ENCODE data around the gene METTL22.

GRCh38 chr16:8630255-8630953, 8.9 kb downstream of the METTL22 start:
- no peak for TF ChIP-seq CTCF (IDR thresholded peaks at IDR 0.05)
- TF ChIP-seq EZH2 (IDR thresholded peaks at IDR 0.05; ENCODE audit: borderline replicate concordance, insufficient read depth, low read depth, low read length, poor library complexity, severe bottlenecking): no peak

Measured in B cell (primary cell).